GM12878 (cell line): ENCODE data around the gene IL33. TPM values are rescaled to one million over a fixed set of nuclear protein-coding genes. Genes with fewer than 3 reads are reported as not detected.

Experiments
- ATAC-seq: fragments of 200-7000 bp; cut with Tn5 transposase; 3 replicates; pipeline ENCODE4 v1.9.1; 2020; ENCODE audit warnings: mild to moderate bottlenecking, moderate library complexity
- BruUV-seq: library from RNA; stranded (reverse); fragments of 400-500 nt; replicated peaks from 2 replicates; lab custom pipeline; 2021; lab: Mats Ljungman, UMichigan
- CTCF ChIA-PET: fragments of 300-600 bp; sonication (Branson Sonifier 250); formaldehyde crosslinking; extraction: SDS; loops from one replicate; lab custom pipeline; 2021; ENCODE audit warnings: inconsistent platforms; lab: Yijun Ruan, JAX
- POLR2A ChIA-PET: fragments of 350-600 bp; formaldehyde crosslinking; extraction: SDS; loops from one replicate; lab custom pipeline; 2021; ENCODE audit warnings: inconsistent platforms; lab: Charles Lee
- RAD21 ChIA-PET: fragments of 300-600 bp; sonication (Branson Sonifier 250); formaldehyde crosslinking; loops from one replicate; lab custom pipeline; 2023; ENCODE audit warnings: antibody characterized with exemption; ENCODE audit not compliant: unreplicated experiment; lab: Charles Lee
- SMC1A ChIA-PET: fragments of 300-600 bp; sonication (Branson Sonifier 250); formaldehyde crosslinking; loops from one replicate; lab custom pipeline; 2023; ENCODE audit not compliant: unreplicated experiment, uncharacterized antibody; lab: Charles Lee
- DNase-seq: peaks from one replicate; pipeline ENCODE4 v3.0.0-alpha.2; 2011; ENCODE audit warnings: low read depth, low spot score
- FAIRE-seq: peaks from 3 replicates; lab custom pipeline; 2011; peaks lifted over from hg19 to GRCh38; lab: Jason Lieb, UNC
- H2AFZ ChIP-seq: 2 replicates; pipeline ENCODE4 v1.6.0; 2011; ENCODE audit warnings: low read depth, low read length, control low read depth; ENCODE audit not compliant: control insufficient read depth
- H3K27ac ChIP-seq: 2 replicates; pipeline ENCODE4 v1.5.1; 2011; ENCODE audit warnings: control low read depth; ENCODE audit not compliant: control insufficient read depth, insufficient read depth
- H3K27me3 ChIP-seq, 2 experiments: replicated peaks in 1 of 2; 2 replicates each; pipeline versions ENCODE4 v1.6.0 to v1.6.1; 2011; ENCODE audit warnings: low read length in 1 of 2; ENCODE audit not compliant: control insufficient read depth in 2 of 2, insufficient read depth in 2 of 2
- H3K36me3 ChIP-seq, 2 experiments: 2 replicates each; pipeline ENCODE4 v1.5.1; 2011; ENCODE audit warnings: low read length in 1 of 2; ENCODE audit not compliant: control insufficient read depth in 2 of 2, insufficient read depth in 2 of 2
- H3K4me1 ChIP-seq: 2 replicates; pipeline ENCODE4 v1.6.1; 2011; ENCODE audit warnings: mild to moderate bottlenecking, low read length, moderate library complexity, mixed read lengths; ENCODE audit not compliant: control insufficient read depth, insufficient read depth
- H3K4me2 ChIP-seq: 2 replicates; pipeline ENCODE4 v1.6.0; 2011; ENCODE audit warnings: control low read depth; ENCODE audit not compliant: control insufficient read depth, insufficient read depth
- H3K4me3 ChIP-seq: fragments of 200-600 bp; sonication (generic); 2 replicates; pipeline ENCODE4 v1.5.1; 2016
- H3K79me2 ChIP-seq: 2 replicates; pipeline ENCODE4 v1.6.0; 2011; ENCODE audit warnings: low read length; ENCODE audit not compliant: control insufficient read depth, insufficient read depth
- H3K9ac ChIP-seq: 2 replicates; pipeline ENCODE4 v1.8.0; 2011; ENCODE audit warnings: low read length, control low read depth, mixed read lengths; ENCODE audit not compliant: control insufficient read depth, insufficient read depth
- H3K9me3 ChIP-seq: replicated peaks from 3 replicates; pipeline ENCODE4 v1.5.1; 2011; ENCODE audit warnings: mild to moderate bottlenecking, low read length; ENCODE audit not compliant: control insufficient read depth, insufficient read depth
- H4K20me1 ChIP-seq: 2 replicates; pipeline ENCODE4 v1.6.0; 2011; ENCODE audit not compliant: control insufficient read depth, insufficient read depth
- BMI1 ChIP-seq: fragments of 450-650 bp; IDR thresholded peaks from 2 replicates; pipeline ENCODE4 v1.6.1; 2016; ENCODE audit warnings: mild to moderate bottlenecking, moderate library complexity, borderline replicate concordance
- CEBPB ChIP-seq, 2 experiments: fragments of 150-350 bp in 1 of 2; IDR thresholded peaks; 2 replicates each; pipeline ENCODE4 v1.6.1; 2012 to 2014; ENCODE audit warnings: low read depth in 2 of 2, low read length in 2 of 2, borderline replicate concordance in 1 of 2, inconsistent platforms in 1 of 2
- CHD4 ChIP-seq: fragments of 200-600 bp; sonication (generic); IDR thresholded peaks from 2 replicates; pipeline ENCODE4 v1.6.1; 2016; ENCODE audit warnings: mild to moderate bottlenecking
- LARP7 ChIP-seq: fragments of 450-650 bp; IDR thresholded peaks from 2 replicates; pipeline ENCODE4 v1.6.1; 2017; ENCODE audit warnings: mild to moderate bottlenecking
- NFXL1 ChIP-seq: fragments of 450-650 bp; IDR thresholded peaks from 2 replicates; pipeline ENCODE4 v1.6.1; 2017; ENCODE audit warnings: antibody characterized with exemption, mild to moderate bottlenecking, borderline replicate concordance
- SIX5 ChIP-seq: IDR thresholded peaks from 2 replicates; pipeline ENCODE4 v1.6.1; 2011; ENCODE audit warnings: mild to moderate bottlenecking, low read depth, low read length, moderate library complexity; ENCODE audit not compliant: severe bottlenecking
- SKIL ChIP-seq: fragments of 450-650 bp; IDR thresholded peaks from 2 replicates; pipeline ENCODE4 v1.6.1; 2017; ENCODE audit warnings: mild to moderate bottlenecking, low read depth, inconsistent platforms; ENCODE audit not compliant: poor library complexity, severe bottlenecking
- WGBS: methylation state at CpG from one replicate; pipeline ENCODE4 v1.1.6; 2016; ENCODE audit warnings: low lambda C conversion rate; ENCODE audit not compliant: insufficient replicate concordance, insufficient coverage; ENCODE audit errors: missing lambda C conversion rate; 5-methylcytosine and 5-hydroxymethylcytosine counted together
- in situ Hi-C: fragments of 300-500 bp; cut with MboI; formaldehyde crosslinking; loops from 9 replicates; pipeline ENCODE4 v1.14.3; 2018; ENCODE audit warnings: mixed read lengths
- intact Hi-C: fragments of 100-400 bp; cut with micrococcal nuclease; formaldehyde crosslinking; loops from one replicate; pipeline ENCODE4 v1.14.2; 2022; ENCODE audit not compliant: unreplicated experiment
- polyA plus RNA-seq, 11 experiments: library from polyadenylated mRNA; depleted of rRNA in 4 of 11; unstranded in 6 of 11; stranded (reverse) in 5 of 11; fragments of >200 nt; fragmentation: Nextera tagmentation in 4 of 11; fragmentation: Illumina TruSeq in 1 of 11; extraction: Ambion mirVana in 4 of 11; extraction: Trizol in 1 of 11; gene quantifications; 1 replicate in 1 of 11; 2 replicates in 10 of 11; pipeline versions ENCODE4 v1.2.1 to v1.2.3, GENCODE V29; 2011 to 2016; ENCODE audit warnings: inconsistent platforms in 2 of 11, missing spikeins in 2 of 11, low read depth in 1 of 11
- total RNA-seq, 4 experiments: library from RNA; depleted of rRNA in 3 of 4; stranded (reverse); fragments of >200 nt in 3 of 4; fragmentation: Illumina TruSeq in 1 of 4; extraction: Trizol in 1 of 4; gene quantifications; 2 replicates each; pipeline versions ENCODE4 v1.2.1 to v1.2.3, GENCODE V29; 2013 to 2021
- TF ChIP-seq, protein P1 (sequence below): fragments of 450-650 bp; IDR thresholded peaks from 2 replicates; pipeline ENCODE4 v1.6.1; 2016; ENCODE audit warnings: mild to moderate bottlenecking

IL33 gene
- total and polyA plus RNA-seq, 10 of the 15 experiments (the other 5 are each of a cell fraction or from before 2014, with no cell fraction given) = not detected

DNA sequence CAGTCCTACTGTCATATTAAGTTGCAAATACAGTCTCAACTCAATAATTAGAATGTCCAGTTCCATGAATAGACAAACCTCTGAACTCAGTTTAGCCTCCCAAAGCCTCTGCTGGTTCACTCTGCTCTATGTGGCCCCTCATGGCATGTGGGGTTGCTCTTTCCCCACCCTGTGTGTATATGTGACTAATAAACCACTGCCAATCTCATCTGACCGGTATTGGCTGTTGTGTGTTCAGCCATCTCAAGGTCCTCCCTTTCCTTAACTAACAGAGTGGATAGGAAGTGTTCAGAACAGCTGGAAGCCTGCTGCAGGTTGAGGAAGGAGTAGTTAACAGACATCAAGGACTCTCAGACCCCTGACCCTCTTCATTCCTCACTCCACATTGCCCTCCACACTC, 55.3 kb downstream of the IL33 start:
- 32% methylated on average over 1 of the region's 1 CpG for WGBS
- no peaks in the 10 kb centered on the region; a peak in 1 of 4 replicates for H3K27me3 ChIP-seq
- SMC1A ChIA-PET = no interaction called here
- no peak overlapping the region for H2AFZ ChIP-seq
- H4K20me1 ChIP-seq = no peaks in the 10 kb centered on the region
- POLR2A ChIA-PET = no interaction called here
- H3K36me3 ChIP-seq = no peaks in the 10 kb centered on the region
- no peaks in the 10 kb centered on the region for H3K4me1 ChIP-seq
- H3K9me3 ChIP-seq = no peaks in the 10 kb centered on the region
- no peaks in the 10 kb centered on the region for H3K79me2 ChIP-seq
- TF ChIP-seq CHD4 (no peak), CEBPB (IDR thresholded peaks at IDR 0.05; ENCODE audit: borderline replicate concordance in 1 of 2, low read depth in 2 of 2, low read length in 2 of 2) (no peak), SKIL (no peak), NFXL1 (no peak), BMI1 (no peak), SIX5 (no peak), LARP7 (no peak)
- TF ChIP-seq, protein P1, sequence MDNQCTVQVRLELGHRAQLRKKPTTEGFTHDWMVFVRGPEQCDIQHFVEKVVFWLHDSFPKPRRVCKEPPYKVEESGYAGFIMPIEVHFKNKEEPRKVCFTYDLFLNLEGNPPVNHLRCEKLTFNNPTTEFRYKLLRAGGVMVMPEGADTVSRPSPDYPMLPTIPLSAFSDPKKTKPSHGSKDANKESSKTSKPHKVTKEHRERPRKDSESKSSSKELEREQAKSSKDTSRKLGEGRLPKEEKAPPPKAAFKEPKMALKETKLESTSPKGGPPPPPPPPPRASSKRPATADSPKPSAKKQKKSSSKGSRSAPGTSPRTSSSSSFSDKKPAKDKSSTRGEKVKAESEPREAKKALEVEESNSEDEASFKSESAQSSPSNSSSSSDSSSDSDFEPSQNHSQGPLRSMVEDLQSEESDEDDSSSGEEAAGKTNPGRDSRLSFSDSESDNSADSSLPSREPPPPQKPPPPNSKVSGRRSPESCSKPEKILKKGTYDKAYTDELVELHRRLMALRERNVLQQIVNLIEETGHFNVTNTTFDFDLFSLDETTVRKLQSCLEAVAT = no peak
- no peak overlapping the region for H3K4me3 ChIP-seq
- no peak overlapping the region for H3K27ac ChIP-seq
- no peak overlapping the region for H3K4me2 ChIP-seq
- no TSS peak for BruUV-seq
- H3K9ac ChIP-seq = no peak overlapping the region
- ATAC-seq = no peak
- RAD21 ChIA-PET = interaction anchor here (1.1 kb wide), 1 partner anchor 35 kb away, joined by 3 read pairs; no protein-coding TSS in a partner anchor
- no peak for DNase-seq
- CTCF ChIA-PET = no interaction called here
- intact Hi-C loops = no loop called here
- in situ Hi-C loops = no loop called here
- FAIRE-seq = no peak
